GM12864 (cell line): ENCODE measurements around the gene GALC.
"Not testable (repeated sequence)": the region's sequence is repeated elsewhere in the genome, so short reads cannot be mapped to it uniquely, and the experiment has no call there.

Source experiments
- DNase-seq: peaks from one replicate; pipeline ENCODE4 v3.0.0-alpha.2; 2011; ENCODE audit warnings: low read depth
- H3K4me3 ChIP-seq: 2 replicates; pipeline ENCODE4 v1.5.1; 2011; ENCODE audit warnings: mild to moderate bottlenecking, low read depth, low read length, control low read depth
- TF ChIP-seq, protein P1 (sequence below): IDR thresholded peaks from 2 replicates; pipeline ENCODE4 v1.5.1; 2011; ENCODE audit warnings: low read depth, mild to moderate bottlenecking, moderate library complexity, low read length, control low read depth, inconsistent platforms; ENCODE audit errors: missing control alignments

The GALC gene

DNA sequence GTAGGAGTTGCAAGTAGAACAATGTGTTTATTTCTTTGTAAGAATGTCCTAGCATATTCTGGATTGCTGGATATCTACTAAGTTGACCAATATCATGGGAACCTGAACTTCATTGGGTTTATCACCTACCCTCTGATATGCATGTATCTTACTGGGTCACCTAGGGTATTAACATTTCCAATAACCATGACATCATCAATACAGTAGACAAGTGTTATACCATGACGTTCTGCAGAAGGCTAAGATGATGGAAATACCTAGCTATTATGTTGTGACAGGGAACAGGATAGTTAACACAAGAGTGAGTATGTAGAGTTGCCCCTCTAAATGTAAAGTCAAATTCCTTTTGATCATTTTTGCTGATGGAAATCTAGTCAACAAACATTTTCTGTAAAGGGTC lies 37.9 kb upstream of the GALC start:
- TF ChIP-seq, protein P1, sequence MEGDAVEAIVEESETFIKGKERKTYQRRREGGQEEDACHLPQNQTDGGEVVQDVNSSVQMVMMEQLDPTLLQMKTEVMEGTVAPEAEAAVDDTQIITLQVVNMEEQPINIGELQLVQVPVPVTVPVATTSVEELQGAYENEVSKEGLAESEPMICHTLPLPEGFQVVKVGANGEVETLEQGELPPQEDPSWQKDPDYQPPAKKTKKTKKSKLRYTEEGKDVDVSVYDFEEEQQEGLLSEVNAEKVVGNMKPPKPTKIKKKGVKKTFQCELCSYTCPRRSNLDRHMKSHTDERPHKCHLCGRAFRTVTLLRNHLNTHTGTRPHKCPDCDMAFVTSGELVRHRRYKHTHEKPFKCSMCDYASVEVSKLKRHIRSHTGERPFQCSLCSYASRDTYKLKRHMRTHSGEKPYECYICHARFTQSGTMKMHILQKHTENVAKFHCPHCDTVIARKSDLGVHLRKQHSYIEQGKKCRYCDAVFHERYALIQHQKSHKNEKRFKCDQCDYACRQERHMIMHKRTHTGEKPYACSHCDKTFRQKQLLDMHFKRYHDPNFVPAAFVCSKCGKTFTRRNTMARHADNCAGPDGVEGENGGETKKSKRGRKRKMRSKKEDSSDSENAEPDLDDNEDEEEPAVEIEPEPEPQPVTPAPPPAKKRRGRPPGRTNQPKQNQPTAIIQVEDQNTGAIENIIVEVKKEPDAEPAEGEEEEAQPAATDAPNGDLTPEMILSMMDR: no peak
- no peak for DNase-seq
- H3K4me3 ChIP-seq: no peak overlapping the region

DNA sequence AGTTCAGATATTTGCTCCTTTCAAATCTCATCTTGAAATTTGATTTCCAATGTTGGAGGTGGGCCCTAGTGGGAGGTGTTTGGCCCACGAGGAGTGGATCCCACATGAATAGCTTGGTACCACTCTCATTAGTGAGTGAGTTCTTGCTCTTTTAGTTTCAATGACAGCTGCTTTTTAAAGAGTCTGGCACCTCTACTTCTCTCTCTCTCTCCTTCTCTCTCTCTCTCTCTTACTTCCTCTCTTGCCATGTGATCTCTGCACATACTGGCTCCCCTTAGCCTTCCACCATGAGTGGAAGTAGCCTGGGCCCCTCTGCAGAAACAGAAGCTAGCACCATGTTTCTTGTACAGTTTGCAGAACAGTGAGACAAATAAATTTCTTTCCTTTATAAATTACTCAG lies 37.1 kb upstream of the GALC start:
- DNase-seq: no peak
- TF ChIP-seq, protein P1: no peak
- no peak overlapping the region for H3K4me3 ChIP-seq

DNA sequence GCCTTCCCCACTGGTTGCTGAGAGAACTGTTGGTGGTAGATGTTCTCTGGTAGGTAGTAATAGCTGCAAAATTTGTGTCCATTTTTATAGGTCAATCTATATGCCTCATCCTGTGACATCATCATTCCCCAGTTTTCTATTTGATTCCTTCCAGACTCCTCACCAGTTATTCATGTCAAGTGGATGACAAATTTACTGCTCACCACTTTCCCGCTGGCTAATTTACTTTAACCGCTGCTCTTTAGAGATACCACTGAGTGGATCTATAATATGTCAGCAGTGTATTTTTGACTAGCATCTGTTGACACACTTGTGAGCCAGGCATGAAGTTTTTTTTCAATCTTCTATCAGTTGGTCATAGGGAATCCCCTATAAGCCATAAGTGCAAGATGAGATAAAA lies 36.5 kb upstream of the GALC start:
- no peak for DNase-seq
- TF ChIP-seq, protein P1: no peak
- no peak overlapping the region for H3K4me3 ChIP-seq

DNA sequence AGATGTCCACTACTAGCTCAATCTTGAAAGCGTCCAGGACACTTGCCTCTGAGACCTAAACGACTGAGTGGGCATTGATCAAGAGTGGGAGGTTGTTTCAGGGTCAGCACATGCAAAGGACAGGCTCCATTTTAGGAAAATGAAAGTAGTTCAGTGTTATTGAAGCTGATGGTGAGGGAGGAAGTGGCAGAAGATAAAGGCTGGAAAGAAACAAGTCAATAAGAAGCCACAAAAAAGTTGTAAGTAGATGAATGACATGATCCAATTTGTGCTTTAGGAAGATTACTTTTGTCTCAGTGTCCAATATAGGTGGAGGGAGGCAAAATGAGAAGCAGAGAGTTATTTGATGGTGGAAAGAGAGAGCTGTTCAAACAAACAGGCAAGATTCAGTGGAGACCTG lies 33.9 kb upstream of the GALC start:
- TF ChIP-seq, protein P1: no peak
- no peak for DNase-seq
- H3K4me3 ChIP-seq: no peak overlapping the region

DNA sequence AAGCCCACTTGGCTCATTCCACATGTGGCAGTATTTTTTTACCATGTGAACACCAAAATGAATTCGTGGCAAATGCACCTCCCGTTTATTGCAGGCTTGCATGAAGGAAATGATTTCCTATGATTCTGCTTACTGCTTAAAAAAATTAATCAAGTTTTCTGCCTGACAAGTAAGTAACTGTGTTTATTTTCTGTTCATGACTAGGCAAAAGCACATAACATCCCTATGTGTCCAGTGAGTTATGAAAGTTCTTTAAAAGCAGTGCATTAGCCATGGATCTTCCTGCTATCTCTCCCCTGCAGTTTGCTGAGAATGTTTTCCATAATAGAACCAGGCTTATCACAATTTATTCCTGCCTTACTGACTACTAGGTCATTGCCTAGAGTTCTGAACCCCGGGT lies 32.3 kb upstream of the GALC start:
- H3K4me3 ChIP-seq: no peak overlapping the region
- TF ChIP-seq, protein P1: no peak
- no peak for DNase-seq

DNA sequence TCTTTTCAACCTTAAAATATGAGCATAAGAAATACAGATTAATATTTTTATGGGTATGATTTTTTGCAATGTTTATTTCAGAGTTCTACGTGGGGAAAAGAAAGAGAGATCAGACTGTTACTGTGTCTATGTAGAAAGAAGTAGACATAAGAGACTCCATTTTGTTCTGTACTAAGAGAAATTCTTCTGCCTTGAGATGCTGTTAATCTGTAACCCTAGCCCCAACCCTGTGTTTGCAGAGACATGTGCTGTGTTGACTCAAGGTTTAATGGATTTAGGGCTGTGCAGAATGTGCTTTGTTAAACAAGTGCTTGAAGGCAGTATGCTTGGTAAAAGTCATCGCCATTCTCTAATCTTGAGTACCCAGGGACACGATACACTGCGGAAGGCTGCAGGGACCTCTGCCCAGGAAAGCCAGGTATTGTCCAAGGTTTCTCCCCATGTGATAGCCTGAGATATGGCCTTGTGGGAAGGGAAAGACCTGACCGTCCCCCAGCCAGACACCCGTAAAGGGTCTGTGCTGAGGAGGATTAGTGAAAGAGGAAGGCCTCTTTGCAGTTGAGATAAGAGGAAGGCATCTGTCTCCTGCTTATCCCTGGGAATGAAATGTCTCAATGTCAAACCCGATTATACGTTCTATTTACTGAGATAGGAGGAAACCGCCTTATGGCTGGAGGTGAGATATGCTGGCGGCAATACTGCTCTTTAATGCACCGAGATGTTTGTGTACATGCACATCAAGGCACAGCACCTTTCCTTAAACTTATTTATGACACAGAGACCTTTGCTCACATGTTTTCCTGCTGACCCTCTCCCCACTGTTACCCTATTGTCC lies 31.5 kb upstream of the GALC start:
- DNase-seq, H3K4me3 ChIP-seq: not testable (repeated sequence)

DNA sequence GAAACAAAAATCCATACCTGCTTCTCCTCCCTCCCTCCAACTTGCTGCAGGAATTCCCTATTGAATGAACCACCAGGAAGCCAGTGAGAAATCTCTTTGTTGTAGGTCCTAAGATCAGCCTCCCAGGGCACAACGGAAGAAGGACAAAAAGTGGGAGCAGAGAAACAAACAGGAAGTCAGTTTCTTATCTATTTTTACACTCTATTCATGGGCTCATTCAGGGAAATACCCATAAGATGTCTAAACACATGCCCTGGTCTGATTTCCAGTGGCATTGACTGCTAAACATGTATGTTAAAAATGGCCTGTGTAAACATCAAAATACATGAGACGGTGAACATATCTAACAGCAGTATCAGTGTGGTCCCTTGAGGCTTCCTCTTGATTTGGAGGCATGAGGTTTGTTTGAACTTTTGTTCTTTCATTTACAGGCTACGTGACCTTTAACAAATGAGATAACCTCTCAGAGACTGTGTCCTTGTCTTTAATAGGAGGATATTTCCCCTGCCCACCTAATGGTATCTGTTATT lies 30.7 kb upstream of the GALC start:
- no peak for DNase-seq
- no peak overlapping the region for H3K4me3 ChIP-seq
- TF ChIP-seq, protein P1: no peak
